GM18861 (cell line): Measurements from ENCODE around the gene CFI.
A peak's percentile ranks its signal among the peaks of the same experiment; 100 is the strongest.

Experiments used
- ATAC-seq: cut with Tn5 transposase; IDR thresholded peaks from one replicate; pipeline ENCODE4 v1.9.1; 2021; ENCODE audit not compliant: unreplicated experiment

The CFI gene

GRCh38 chr4:109733728-109734127 is 68.1 kb downstream of the CFI start:
- no peak for ATAC-seq

GRCh38 chr4:109730619-109731545 is 70.9 kb downstream of the CFI start:
- ATAC-seq, result no peak

- peak; percentile 73 for ATAC-seq
Measured at GRCh38 chr4:109729718-109730618, 71.8 kb downstream of the CFI start, which contains the start of gene PLA2G12A. TSS of gene PLA2G12A (minus strand) at chr4:109730070. CDS start at chr4:109729809, 261 bp downstream.

GRCh38 chr4:109729117-109729717 is 72.6 kb downstream of the CFI start:
- ATAC-seq, result no peak

- ATAC-seq, result no peak
Measured at GRCh38 chr4:109728385-109728784, 73.4 kb downstream of the CFI start.

- no peak for ATAC-seq
Measured at GRCh38 chr4:109723110-109723509, 78.7 kb downstream of the CFI start.

GRCh38 chr4:109722357-109722756 is 79.4 kb downstream of the CFI start:
- no peak for ATAC-seq

GRCh38 chr4:109721033-109721432 is 80.8 kb downstream of the CFI start:
- ATAC-seq, result no peak

- ATAC-seq, result no peak
Measured at GRCh38 chr4:109719604-109720003, 82.2 kb downstream of the CFI start.

- no peak for ATAC-seq
Measured at GRCh38 chr4:109718759-109719158, 83.0 kb downstream of the CFI start.

GRCh38 chr4:109713500-109713899 is 88.3 kb downstream of the CFI start:
- ATAC-seq, result no peak

- ATAC-seq, result peak; percentile 81
Measured at GRCh38 chr4:109708990-109709389, 92.8 kb downstream of the CFI start.

GRCh38 chr4:109708435-109708834 is 93.4 kb downstream of the CFI start:
- no peak for ATAC-seq

GRCh38 chr4:109703664-109704361 is 98.0 kb downstream of the CFI start:
- no peak for ATAC-seq

GRCh38 chr4:109702950-109703663 is 98.7 kb downstream of the CFI start, which contains the start of gene CASP6:
TSS of gene CASP6 (minus strand) at chr4:109703445. CDS start at chr4:109703395, 50 bp downstream.
- peak; percentile 63 for ATAC-seq

- ATAC-seq, result no peak
Measured at GRCh38 chr4:109701566-109702410, 100.0 kb downstream of the CFI start.

- no peak for ATAC-seq
Measured at GRCh38 chr4:109699553-109700225, 102.1 kb downstream of the CFI start.

- ATAC-seq, result no peak
Measured at GRCh38 chr4:109698656-109699055, 103.1 kb downstream of the CFI start.
